HTR-8/SVneo (cell line): ENCODE data around the gene SDCBP2.
A peak's percentile ranks its signal among the peaks of the same experiment; 100 is the strongest.

Experiments
- DNase-seq: peaks from one replicate; pipeline ENCODE4 v3.0.0; 2011; ENCODE audit warnings: low spot score, mixed read lengths; ENCODE audit not compliant: insufficient read length
- FAIRE-seq: peaks from 2 replicates; lab custom pipeline; 2011; peaks lifted over from hg19 to GRCh38; lab: Jason Lieb, UNC

The SDCBP2 gene

DNA sequence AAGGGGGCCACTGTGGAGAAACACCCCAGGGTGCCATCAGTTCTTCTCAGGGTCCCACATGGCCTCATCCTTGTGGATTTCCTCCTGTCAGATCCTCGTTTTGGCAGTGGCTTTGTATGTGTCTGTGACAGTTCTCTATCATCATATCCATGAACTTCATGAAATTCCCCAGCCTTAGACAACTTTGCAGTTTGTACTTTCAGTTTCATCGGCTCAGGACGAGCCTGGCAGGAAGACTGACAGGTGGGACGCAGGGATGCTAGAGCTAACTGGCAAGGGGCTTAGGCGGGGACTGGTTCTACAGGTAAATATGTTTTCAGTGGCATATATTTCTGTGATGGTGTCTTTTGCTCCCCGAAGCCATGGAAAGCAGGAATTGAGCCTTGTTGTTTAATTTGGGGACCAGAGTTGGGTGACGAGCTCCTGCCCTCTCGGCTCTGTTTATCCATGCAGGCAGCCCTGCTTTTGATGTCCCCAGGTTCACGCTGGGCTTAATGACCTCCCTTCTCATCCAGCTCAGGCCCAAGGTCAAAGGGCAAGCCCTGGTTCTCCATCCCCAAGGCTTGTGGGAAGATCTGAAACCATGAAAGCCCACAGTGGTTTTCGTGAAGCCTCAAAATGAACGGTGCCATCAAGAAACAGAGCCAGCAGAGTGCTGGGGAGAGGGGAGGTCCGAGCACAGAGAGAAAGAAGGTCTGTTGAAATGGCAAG, 11.2 kb downstream of the SDCBP2 start:
- DNase-seq (no peak), FAIRE-seq (no peak)

DNA sequence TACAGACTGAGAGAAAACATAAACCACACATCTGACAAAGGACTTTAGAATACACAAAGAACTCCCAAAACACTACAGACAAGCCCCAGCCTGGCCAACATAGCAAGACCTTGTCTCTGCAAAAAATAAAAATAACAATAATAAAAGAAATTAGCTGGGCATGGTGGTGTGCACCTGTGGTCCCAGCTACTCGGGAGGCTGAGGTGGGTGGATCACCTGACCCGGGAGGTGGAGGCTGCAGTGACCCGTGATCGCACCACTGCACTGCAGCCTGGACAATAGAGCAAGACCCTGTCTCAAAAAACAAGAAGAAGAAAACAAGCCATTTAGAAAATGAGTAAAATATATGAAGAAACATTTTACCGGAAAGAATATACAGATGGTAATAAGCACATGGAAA, 13.1 kb downstream of the SDCBP2 start:
- FAIRE-seq (no peak), DNase-seq (no peak)

DNA sequence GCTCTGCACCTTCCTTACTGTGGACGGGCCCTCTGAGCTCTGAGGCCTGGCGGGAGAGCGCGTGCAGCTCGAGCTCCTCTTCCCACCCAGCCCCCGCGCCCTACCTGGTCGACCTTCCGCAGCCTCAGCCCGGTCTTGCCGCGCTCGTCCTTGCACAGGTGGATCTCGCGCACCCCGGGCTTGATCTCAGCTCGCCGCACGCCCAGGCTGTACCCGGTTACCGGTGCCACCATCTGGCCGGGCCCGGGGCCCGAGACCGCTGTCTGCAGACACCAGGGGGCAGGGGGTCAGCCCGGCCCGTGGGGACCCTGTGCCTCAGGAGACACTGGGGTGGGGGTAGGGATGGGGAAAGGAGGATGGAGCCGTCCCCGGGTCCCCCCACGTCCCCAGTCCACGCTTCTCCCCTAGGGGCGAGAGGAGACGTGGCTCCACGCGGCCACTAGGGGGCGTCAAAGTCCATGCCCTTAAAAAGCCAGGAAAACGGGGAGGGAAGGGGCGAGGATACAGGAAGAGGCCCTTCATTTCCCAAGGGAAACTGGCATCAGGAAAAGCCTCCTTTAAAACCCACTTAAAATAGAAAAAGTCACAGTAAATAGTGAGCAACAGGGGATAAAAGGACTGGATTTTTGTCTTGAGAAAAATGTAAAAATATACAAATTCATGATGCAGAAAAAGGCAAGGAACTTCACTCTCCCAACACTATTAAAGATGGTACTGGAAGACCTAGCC, 15.5 kb downstream of the SDCBP2 start:
- FAIRE-seq, result peak; percentile 13

DNA sequence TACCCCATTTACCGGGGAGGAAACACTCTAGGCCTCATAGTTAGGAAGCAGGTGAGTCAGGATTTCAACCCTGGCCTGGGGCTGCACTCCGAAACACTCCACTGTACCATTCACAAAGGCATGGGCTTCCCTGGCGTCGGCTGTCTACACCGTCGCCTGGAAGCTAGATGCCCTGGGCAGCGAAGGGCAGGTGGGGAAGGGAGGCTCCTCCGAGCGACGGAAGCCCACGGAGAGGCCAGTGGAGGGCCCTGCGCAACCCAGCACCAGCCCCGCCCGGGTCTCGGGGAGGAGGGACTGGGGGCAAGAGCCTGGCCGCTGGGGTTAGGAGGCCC, 16.1 kb downstream of the SDCBP2 start:
- FAIRE-seq (no peak), DNase-seq (no peak)

More for the DNA sequence above, 15.5 kb downstream of the SDCBP2 start:
- peak; percentile 73 for DNase-seq

DNA sequence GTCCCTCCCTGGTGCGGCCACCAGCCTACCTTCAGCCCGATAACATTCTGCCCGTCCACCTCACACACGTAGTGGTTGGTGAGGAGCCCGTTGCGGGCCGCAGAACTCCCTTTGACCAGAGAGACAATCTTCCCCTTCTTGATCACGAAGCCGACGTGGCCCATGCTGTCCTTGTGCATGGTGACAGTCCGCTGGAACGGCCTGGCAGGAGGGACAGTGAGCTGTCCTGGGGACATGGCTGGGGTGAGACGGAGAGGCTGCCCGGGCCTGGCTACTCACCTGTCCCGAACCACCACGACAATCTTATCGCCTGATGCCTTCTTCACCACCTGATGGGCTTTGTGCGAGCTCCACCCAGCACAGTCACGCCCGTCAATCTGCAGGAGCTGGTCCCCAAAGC, 16.6 kb downstream of the SDCBP2 start:
- FAIRE-seq, result no peak
- DNase-seq, result no peak

DNA sequence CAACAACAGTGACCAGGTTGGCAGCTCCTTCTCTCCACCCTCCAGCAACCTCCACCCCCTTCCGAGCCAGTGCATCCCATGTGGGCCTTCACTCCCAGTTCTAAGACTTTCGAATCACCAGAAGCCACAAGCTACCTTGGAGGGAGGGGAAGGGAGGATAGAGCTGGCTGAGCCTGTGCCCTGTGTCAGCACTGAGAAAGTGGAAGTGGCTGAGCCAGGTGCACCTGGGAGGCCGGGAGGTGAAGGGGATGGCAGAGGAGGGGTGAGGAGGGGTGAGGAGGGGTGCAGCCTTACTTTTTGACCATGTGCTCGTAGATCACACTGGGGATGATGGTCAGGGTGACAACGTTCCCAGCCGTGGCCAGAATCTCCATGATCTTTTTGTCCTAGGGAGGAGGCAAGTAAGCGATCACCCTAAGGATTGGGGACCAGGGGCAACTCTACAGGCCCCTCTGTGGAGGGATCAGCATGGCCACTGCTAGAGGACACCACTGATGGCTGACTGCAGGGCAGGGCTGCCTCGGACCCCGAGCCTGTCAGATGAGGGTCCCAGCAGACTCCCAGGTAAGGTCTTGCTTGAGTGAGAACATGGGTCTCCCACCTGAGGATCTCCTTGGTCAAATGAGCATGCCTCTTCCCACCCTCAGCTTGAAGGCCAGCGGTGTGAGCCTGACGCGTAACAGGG, 18.3 kb downstream of the SDCBP2 start:
- no peak for FAIRE-seq
- DNase-seq, result no peak

DNA sequence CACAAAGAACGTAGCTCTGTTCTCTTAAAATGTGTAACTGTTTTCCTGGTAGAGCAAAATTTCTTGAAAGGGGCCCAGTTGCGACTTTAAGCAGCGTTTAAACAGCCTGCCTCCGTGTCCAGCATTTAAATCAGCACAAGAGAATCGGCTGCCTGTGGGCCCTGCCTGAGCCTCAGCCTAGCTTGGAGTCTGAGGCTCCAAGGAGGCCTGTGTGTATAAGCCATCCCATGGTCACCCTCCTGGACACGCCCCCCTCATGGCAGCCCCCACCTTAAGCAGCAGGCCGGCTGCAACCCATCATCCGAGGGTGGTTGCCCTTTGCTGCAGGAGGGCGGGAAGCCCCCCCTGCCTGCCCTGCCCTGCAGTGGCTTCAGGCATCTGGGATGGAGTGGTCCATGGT, 18.9 kb downstream of the SDCBP2 start:
- FAIRE-seq (no peak), DNase-seq (no peak)

DNA sequence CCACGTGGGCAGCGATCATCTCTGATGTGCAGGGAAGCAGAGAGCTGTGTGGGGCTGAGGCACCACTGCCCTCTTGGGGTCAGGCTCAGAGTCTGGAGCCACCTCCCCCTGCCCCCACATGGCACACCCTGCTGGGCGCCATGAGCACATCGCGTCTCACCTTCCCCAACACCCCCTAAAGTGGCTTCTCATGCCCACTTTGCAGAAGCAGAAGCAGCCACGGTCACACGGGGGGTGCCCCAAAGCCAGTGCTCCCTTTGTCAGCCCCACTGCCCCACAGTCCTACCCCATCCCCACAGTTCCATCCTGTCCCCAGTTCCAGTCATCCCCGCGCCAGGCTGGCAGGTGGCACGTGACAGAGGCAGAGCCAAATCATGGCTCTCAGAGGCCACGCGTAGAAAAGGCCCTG, 19.5 kb downstream of the SDCBP2 start:
- FAIRE-seq (no peak), DNase-seq (no peak)

DNA sequence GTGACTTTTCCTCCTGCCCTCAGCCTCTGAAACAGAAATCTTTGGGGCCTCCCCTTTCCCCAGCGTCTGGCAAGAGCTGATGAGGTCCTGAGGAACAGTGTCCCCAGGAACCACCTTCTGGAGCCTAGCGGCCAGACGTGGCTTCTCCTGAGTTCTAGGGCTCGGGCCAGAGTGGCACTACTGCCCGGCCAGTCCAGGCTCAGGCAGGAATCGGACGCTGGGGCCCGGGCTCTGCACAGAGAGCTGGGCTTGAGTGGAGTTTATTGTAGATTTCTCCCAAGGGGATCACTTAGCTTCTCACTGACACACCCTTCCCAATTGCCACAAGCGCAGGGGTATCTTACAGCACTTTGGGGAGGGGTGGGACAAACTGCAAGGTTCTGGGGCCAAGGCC, 20.2 kb downstream of the SDCBP2 start:
- DNase-seq (no peak), FAIRE-seq (no peak)

DNA sequence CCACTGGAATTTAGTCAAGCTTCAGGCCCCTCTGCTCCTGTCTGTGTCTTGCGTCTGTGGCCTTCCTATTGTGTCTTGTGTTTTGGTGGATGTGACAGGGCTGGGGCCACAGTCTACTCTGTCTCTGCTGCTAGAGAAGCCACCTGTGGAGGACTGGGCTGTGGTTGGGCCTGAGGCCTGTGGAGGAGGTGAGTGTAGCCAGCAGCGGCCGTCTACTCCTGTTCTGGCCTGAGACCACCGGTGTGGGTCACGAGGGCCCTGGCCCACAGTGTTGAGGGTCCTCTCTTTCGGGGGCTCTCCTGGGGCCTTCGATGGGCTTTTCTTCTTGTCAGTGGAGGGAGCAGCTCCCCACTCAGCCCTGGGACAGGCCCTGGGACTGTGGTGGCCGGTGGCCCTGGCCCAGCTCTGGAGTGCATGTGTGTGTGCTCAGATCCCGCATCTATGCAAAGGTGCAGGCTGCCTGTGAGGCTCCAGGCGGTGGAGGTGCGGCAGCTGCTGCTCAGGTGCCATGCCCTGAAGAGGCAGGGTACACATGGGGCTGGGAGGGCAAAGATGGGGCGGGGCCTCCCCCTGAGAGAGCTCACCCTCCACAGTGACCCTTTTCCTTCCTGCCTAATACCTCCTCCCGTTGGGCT, 20.8 kb downstream of the SDCBP2 start:
- FAIRE-seq (no peak), DNase-seq (no peak)

DNA sequence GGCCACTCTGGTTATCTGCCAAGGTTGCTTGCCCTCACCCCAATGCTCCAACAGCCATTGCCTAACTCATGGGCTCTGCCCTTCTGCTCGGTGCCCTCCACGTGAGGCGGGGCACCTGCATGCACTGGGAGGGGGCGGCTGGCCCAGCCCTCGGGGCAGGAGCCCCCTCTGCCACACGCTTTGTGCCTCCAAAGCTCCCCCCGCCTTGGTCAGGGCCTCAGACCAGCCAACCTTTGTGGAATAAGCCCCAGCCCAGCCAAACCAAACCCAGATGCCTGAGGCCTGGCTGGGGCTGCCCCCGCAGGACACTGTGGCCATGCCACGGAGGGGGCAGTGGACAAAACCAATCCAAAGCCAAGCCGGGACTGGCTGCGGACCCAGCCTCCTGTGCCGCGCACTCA, 21.4 kb downstream of the SDCBP2 start:
- DNase-seq (no peak), FAIRE-seq (no peak)

DNA sequence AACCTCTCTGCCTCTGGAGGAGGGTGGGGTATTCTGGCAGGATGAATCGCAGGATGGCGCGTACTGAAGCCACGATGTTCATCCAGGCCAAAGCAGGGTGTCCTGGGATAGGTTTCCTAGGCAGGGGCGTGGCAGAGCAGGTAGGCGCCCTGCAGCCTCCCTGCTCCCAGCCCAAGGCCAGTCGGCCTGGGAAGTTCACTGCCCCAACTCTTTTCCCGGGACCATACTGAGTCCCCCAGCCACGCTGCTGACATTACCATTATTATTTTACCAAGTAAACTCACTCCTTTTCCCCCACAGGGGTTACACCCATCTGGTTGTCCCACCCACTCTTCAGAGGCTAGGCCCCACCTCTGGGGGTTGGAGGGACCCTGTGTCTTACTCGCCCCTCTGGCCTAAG, 21.8 kb downstream of the SDCBP2 start:
- no peak for FAIRE-seq

DNA sequence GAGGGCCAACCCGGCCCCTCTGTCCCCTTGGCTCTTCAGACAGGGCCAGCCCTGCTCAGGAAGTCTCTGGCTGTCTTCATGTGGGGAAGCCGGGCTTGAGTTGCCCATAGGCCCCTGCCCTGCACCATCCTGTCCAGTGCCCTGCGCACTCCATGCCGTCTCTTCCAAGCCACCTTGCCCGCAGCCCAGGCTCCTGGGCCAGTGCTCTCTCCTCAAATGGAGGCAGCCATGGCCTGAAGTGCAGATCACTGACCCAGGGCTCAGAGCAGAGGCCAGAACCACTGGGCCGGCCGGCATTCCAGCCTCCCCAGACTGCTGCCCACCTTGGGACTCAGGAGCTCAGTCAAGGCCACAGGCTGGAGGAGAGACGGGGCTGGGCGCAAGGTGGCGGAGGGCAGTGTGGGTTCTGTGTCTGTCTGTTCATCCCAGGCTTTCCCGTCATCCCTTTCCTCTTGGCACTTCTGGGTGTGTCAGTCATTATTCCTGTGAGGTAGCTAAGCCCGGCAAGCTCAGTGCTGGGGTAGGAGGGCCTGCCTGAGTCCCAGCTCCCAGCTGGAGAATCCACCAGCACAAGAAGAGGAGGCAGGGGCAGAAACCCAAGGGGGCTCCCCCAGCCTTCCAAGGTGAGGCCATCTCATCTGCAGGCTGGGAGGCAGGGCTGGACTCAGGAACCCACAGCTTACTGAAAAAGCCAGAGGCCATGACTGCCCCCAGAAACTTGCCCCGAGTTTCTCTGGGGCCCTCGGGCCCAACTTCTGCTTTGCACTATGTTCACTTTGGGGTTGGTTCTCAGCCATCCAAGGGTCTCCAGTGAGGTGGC, 22.4 kb downstream of the SDCBP2 start:
- no peak for DNase-seq
- no peak for FAIRE-seq

More for the DNA sequence above, 21.8 kb downstream of the SDCBP2 start:
- no peak for DNase-seq

DNA sequence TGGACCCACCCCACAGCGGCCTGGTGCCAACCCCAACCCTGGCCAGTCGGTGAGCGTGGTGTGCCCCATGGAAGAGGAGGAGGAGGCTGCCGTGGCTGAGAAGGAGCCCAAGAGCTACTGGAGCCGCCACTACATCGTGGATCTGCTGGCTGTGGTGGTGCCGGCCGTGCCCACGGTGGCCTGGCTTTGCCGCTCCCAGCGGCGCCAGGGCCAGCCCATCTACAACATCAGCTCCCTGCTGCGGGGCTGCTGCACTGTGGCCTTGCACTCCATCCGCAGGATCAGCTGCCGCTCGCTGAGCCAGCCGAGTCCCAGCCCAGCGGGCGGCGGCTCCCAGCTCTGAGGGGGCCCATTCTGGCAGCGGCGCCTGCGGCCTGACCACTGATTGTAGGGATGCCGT, 23.2 kb downstream of the SDCBP2 start:
- DNase-seq (no peak), FAIRE-seq (no peak)

DNA sequence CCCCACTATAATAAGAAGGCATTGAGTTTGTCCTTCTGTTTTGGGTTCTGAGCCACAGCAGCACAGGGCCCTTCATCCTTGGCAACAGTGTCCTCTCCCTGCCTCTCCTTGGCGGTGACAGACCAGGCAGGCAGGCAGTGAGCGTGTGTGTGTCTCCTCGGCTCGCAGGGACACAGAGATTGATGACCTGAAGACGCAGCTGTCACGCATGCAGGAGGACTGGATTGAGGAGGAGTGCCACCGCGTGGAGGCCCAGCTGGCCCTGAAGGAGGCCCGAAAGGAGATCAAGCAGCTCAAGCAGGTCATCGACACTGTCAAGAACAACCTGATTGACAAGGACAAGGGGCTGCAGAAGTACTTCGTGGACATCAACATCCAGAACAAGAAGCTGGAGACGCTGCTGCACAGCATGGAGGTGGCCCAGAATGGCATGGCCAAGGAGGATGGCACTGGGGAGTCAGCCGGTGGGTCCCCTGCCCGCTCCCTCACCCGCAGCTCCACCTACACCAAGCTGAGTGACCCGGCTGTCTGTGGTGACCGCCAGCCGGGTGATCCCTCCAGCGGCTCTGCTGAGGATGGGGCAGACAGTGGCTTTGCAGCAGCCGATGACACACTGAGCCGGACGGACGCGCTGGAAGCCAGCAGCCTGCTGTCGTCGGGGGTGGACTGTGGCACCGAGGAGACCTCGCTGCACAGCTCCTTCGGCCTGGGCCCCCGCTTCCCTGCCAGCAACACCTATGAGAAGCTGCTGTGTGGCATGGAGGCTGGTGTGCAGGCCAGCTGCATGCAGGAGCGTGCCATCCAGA, 24.0 kb downstream of the SDCBP2 start:
- DNase-seq (no peak), FAIRE-seq (no peak)

DNA sequence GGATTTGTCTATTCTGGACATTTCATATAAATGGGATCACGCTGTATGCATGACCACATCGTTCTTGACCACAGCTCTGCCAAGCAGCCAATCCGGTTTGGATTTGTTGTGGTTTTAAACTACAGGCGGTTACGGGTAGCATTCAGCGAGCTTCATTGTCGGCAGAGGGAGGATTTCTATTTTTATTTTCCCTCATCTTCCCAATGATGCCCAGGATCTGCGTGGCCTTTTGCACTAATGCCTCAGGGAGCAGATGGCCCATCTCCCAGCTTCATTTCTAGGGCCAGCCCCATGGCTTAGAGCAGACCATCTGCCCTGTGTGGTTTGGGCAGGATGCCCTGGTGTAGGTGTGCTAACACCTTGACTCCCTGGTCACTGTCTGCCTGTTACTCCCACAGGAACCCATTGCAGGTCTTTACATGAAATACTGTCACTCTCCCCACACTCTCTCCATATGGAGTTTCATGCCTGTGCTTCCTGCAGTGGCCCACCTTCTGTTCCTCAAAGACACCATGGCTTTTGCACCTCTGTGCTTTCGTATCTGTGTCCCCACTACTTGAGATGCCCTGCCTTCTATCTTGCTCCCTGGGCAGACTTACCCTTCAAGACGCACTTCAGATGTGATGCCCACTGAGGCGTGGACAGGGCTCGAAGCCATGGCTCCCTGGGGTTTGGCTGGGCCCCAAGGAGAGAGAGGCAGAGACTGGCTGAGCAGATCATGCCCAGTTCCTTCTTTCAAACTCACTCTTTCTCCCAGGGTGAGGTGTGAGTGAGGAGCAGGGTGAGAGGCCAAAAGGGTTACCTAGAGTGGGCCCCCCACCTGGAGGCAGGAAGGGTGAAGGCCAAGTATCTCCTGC, 26.0 kb downstream of the SDCBP2 start:
- DNase-seq (no peak), FAIRE-seq (no peak)

DNA sequence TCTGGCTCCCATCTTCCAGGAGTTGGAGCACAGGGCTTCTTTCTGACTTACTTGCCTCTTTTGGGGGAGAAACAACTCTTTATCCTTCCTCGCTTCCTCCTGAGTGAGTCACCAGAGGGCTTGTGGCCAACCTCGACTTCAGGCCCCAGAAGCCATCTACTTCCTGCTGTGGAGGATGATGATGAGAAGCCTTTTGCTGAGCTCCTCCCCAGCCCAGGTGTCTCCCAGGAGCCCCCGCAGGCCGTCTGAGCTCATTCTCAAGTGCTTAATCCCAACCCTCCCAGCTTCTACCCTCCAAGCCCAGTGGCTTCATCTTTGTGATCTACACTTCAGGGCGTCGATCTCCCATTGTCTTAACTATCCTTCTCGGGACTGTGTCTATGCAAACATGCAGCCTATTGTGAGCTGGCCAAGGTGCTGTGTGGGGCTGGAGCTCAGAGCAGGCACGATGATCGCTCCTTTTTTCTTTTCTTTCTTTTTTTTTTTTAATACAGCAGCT, 27.9 kb downstream of the SDCBP2 start:
- DNase-seq, result peak; percentile 48
- FAIRE-seq, result no peak

DNA sequence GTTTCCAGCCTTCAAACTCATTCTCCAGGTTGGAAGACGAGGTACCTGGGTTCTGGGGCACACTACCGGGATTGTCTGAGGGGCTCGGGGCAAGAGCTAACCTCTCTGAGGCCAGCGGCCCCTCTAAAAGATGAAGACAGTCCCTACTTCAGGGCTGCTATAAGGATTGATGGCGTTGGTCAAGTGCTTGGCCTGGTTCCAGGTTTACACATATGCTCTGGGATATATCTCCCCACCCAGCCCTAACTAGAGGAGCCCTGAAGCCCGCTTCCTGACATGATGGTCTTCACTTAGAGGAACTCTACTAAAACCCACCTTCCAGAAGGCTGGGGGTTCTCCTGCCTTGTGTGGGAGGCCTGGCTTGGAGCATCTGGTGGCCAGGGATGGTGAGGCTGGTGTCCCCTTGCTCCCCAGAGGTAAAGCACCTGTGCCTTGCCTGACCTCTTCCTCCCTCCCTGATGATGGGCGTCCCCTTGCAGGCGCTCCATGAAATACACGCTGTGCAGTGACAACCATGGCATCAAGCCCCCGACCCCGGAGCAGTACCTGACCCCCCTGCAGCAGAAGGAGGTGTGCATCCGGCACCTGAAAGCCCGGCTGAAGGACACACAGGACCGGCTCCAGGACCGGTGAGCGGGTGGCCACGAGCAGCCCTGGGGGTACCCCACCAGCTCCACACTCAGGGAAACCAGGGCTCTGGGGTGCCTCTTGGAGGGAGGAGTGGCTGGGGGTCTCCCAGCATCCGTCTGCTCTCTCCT, 28.7 kb downstream of the SDCBP2 start:
- no peak for DNase-seq
- no peak for FAIRE-seq
